WTC11 (cell line): ENCODE results near the gene PSMD6.

Source experiments
- AR ChIP-seq: fragments of 250-450 bp; sonication (Bioruptor Pico); IDR thresholded peaks from 2 replicates; pipeline ENCODE4 v1.9.0; 2021; ENCODE audit warnings: mild to moderate bottlenecking
- ELF4 ChIP-seq: sonication (generic); formaldehyde crosslinking; IDR thresholded peaks from 2 replicates; pipeline ENCODE4 v1.8.1; 2022; ENCODE audit warnings: low read depth, mild to moderate bottlenecking, moderate library complexity, missing genetic modification reagents
- TEAD1 ChIP-seq: sonication (generic); formaldehyde crosslinking; IDR thresholded peaks from 2 replicates; pipeline ENCODE4 v1.8.0; 2022; ENCODE audit warnings: mild to moderate bottlenecking, missing genetic modification reagents
- TF ChIP-seq, protein P1 (sequence below): sonication (generic); formaldehyde crosslinking; IDR thresholded peaks from 2 replicates; pipeline ENCODE4 v1.8.0; 2022; ENCODE audit warnings: mild to moderate bottlenecking, missing genetic modification reagents

DNA sequence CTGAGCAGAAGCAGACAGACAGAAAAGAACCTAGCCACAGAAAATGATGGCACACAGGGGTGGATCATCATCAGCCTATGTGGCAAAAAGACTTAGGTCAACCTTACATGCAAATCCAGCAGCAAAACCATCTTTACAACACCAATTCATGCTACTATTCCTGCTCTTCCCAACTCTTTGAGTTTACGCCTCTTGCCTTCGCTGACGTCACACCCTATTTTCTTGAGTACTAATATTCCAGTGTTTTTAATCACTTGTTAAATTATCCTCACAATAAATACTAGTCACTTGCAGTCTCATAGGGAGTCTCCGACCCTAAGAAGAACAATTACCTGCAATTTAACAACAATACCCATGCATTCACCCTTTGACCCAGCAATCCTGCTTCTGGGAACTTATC, 6.0 kb upstream of the PSMD6 start:
- no peak for TF ChIP-seq TEAD1 (CRISPR knock-in tag)
- no peak for TF ChIP-seq AR
- TF ChIP-seq, protein P1, sequence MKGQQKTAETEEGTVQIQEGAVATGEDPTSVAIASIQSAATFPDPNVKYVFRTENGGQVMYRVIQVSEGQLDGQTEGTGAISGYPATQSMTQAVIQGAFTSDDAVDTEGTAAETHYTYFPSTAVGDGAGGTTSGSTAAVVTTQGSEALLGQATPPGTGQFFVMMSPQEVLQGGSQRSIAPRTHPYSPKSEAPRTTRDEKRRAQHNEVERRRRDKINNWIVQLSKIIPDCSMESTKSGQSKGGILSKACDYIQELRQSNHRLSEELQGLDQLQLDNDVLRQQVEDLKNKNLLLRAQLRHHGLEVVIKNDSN (CRISPR knock-in tag): no peak
- no peak for TF ChIP-seq ELF4
